Activated naive CD8-positive, alpha-beta T cell treated with anti-CD3 and anti-CD28 coated beads, Interleukin-2, amount 10 ng/mL, durations not matched to agents 7 days and 5 days (primary cell): Measurements from ENCODE around the gene CASP10. TPM values are rescaled to one million over a fixed set of nuclear protein-coding genes. Genes with fewer than 3 reads are reported as not detected.
A peak's percentile ranks its signal among the peaks of the same experiment; 100 is the strongest.
"Not testable (repeated sequence)": the region's sequence is repeated elsewhere in the genome, so short reads cannot be mapped to it uniquely, and the experiment has no call there.

Experiments
- ATAC-seq: fragments of 150-1000 bp; cut with Tn5 transposase; one replicate; pipeline ENCODE4 v1.10.0; 2021; ENCODE audit warnings: low read depth, moderate library complexity
- POLR2A ChIA-PET: fragments of 350-600 bp; sonication (Branson Sonifier 250); formaldehyde crosslinking; loops from one replicate; lab custom pipeline; 2021; ENCODE audit warnings: antibody characterized with exemption; lab: Charles Lee
- DNase-seq: peaks from one replicate; pipeline ENCODE4 v3.0.0; 2021
- H3K27ac Mint-ChIP-seq: one replicate; pipeline ENCODE4 v1.8.0; 2022; ENCODE audit warnings: mild to moderate bottlenecking, mixed read lengths
- H3K27me3 Mint-ChIP-seq: one replicate; pipeline ENCODE4 v1.8.0; 2022; ENCODE audit warnings: mild to moderate bottlenecking, moderate library complexity, mixed read lengths
- H3K36me3 Mint-ChIP-seq: one replicate; pipeline ENCODE4 v1.8.0; 2021; ENCODE audit warnings: mild to moderate bottlenecking, mixed read lengths
- H3K4me1 Mint-ChIP-seq: one replicate; pipeline ENCODE4 v1.8.0; 2021; ENCODE audit warnings: mixed read lengths
- H3K4me3 Mint-ChIP-seq: one replicate; pipeline ENCODE4 v1.8.0; 2022; ENCODE audit warnings: mild to moderate bottlenecking, moderate library complexity, mixed read lengths
- H3K9me3 Mint-ChIP-seq: one replicate; pipeline ENCODE4 v1.8.0; 2021; ENCODE audit warnings: mixed read lengths
- total RNA-seq, 2 experiments: library from RNA; stranded (reverse); gene quantifications; one replicate each; pipeline ENCODE4 v1.2.3, GENCODE V29; 2021

Gene CASP10
- total RNA-seq, 2 experiments from 2014 or later, result 45.2 to 46.1 TPM

DNA sequence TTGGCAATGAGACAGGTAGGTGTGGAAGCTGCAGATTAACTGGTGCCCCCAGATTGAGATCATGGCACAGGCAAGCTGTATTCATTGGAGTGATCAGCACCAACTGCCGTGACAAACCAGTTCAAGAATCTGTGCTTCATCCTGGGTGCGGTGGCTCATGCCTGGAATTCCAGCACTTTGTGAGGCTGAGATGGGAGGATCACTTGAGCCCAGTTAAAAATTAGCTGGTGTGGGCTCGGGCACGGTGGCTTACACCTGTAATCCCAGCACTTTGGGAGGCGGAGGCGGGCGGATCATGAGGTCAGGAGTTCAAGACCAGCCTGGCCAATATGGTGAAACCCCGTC, 33.1 kb upstream of the CASP10 start:
- H3K4me3 Mint-ChIP-seq, H3K27me3 Mint-ChIP-seq, DNase-seq, H3K9me3 Mint-ChIP-seq, H3K27ac Mint-ChIP-seq, POLR2A ChIA-PET, ATAC-seq: not testable (repeated sequence)
- Mint-ChIP-seq H3K36me3 (peaks cover 50% of the 10 kb centered on the region), H3K4me1 (peaks cover 17% of the 10 kb centered on the region)

DNA sequence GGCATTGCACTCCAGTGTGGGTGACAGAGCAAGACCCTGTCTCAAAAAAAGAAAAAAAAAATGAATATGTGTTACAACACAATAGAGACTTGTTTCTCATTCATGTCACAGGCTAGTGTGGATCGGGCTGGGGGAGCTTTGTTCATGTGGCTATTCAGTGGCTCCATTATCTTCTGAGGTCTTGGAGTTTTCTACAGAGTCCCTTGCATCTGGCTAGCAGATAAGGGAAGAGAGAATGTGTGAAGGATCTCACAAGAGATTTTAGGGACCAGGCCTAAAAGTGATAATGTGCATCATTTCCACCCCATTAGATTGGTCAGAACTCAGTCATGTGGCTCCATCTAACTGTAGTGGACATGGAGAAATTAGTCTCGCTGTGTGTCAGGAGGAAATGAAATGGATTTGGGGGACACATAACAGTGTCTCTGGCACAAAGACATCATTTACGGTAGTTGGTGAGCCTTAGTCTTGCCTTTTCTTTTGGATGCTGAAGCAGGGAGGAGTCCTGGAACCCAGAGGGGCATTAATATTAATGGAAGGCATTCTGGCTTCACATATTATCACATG, 32.4 kb upstream of the CASP10 start:
- H3K4me3 Mint-ChIP-seq, result no peak overlapping the region
- no peak for DNase-seq
- H3K4me1 Mint-ChIP-seq, result peaks cover 17% of the 10 kb centered on the region
- peaks cover 3% of the 10 kb centered on the region for H3K9me3 Mint-ChIP-seq
- H3K27ac Mint-ChIP-seq, result peak overlapping the region; percentile 3
- no peaks in the 10 kb centered on the region for H3K27me3 Mint-ChIP-seq
- POLR2A ChIA-PET, result no interaction called here
- no peak for ATAC-seq
- peaks cover 49% of the 10 kb centered on the region for H3K36me3 Mint-ChIP-seq

DNA sequence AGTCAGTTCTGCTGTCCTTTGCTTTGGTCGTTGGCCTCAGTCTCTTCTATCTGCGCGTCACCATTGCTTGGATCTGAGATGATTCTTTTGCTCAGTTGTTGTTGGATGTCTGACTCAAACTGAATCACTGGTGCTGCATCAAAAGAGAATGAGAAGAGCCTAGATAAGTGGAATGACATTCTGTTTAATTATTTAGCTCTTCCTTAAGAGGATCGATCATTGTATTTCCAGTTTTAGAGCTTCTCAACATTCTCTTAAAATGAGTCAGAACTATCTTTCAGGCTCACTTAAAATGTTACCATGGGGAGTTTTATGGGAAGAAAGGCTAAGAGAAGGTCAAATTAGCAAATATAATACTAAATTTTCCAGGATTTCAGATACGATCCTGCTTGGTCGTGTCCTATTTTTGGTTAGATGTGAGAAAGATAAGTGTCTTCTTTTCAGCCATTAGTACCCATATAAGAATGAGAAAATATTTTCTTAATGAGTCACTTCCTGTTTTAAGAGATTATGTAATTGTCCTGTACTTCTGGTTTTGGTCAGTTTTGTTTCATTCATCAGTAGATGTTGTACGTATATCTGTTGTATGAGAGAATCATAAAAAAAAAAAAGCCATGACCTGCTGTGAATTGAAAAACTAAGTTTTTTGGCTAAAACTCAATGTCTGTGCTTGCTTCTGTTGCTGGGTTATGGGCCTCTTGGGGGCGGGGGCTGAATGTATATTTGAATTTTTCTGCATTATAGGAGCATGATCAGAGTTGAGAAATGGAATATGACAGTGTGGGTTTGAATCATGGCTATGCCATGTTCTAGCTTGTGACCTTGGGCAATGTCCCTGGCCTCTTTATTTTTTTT, 31.6 kb upstream of the CASP10 start:
- ATAC-seq, result no peak
- Mint-ChIP-seq H3K27ac (peak overlapping the region; percentile 79), H3K27me3 (no peaks in the 10 kb centered on the region), H3K36me3 (peaks cover 46% of the 10 kb centered on the region), H3K4me3 (no peak overlapping the region), H3K4me1 (peaks cover 17% of the 10 kb centered on the region), H3K9me3 (peaks cover 3% of the 10 kb centered on the region)
- DNase-seq, result no peak
- POLR2A ChIA-PET, result no interaction called here

DNA sequence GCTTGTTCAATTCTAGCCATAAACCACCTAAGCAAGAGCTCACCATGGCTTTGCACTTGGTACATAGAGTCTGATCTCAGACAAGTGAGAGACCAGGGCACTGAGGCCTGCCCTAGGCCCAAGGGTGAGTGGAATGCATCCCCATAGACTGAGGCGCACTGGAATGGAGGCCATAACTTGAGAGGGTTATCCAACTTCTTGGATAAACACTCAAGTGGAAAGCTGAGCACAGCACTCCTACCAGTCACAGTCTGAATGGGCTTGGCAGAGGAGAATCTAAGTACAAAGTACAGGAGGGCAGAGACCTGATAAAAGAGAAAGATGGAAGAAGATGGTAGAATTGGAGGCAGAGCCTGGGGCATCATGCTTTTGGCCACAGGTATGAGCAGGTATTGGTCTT, 30.4 kb upstream of the CASP10 start:
- POLR2A ChIA-PET, result no interaction called here
- H3K4me3 Mint-ChIP-seq, result no peak overlapping the region
- H3K27ac Mint-ChIP-seq, result peak overlapping the region; percentile 27
- ATAC-seq, result no peak
- DNase-seq, result no peak
- H3K27me3 Mint-ChIP-seq, result no peaks in the 10 kb centered on the region
- peaks cover 3% of the 10 kb centered on the region for H3K9me3 Mint-ChIP-seq
- peaks cover 17% of the 10 kb centered on the region for H3K4me1 Mint-ChIP-seq
- H3K36me3 Mint-ChIP-seq, result peaks cover 41% of the 10 kb centered on the region

GRCh38 chr2:201152999-201153815, 29.7 kb upstream of the CASP10 start:
- H3K36me3 Mint-ChIP-seq, result peaks cover 41% of the 10 kb centered on the region
- ATAC-seq (no peak), DNase-seq (no peak)
- H3K4me3 Mint-ChIP-seq, result no peak overlapping the region
- POLR2A ChIA-PET, result no interaction called here
- no peaks in the 10 kb centered on the region for H3K27me3 Mint-ChIP-seq
- H3K27ac Mint-ChIP-seq, result peak overlapping the region; percentile 3
- peaks cover 3% of the 10 kb centered on the region for H3K9me3 Mint-ChIP-seq
- H3K4me1 Mint-ChIP-seq, result peaks cover 24% of the 10 kb centered on the region

DNA sequence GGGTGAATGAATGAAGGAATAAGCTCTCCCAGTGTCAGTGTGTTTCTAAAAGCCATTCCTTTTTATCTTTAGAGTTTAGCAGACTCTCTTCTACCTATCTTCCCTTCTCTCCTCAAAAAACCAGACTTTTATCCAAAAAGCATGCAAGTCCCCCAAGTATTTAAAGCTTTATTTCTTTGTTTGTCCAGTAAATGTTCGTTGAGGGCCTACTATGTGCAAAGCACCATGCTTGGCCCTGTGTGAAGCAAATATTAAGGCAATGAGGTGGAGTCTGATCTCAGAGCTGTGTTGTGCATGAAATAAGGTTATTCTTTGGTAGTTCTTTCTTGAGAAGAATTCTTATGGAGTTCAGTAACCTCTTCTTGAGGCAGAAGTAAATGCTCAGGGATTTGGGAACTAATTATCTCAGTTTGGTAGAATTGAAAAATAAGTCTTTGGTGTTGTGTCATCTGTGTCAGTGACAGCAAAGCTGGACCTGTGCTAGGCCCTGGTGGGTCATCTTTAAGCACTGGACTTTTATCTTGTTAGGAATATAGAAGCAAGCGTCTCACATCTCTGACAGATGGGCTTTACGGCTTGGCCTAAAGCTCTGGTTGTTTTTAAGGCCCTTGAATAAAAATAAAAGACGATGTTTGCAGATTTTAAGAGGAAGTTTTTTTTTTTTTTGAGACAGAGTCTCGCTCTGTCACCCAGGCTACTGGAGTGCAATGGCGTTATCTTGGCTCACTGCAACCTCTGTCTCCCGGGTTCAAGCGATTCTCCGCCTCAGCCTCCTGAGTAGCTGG, 28.1 kb upstream of the CASP10 start:
- Mint-ChIP-seq H3K36me3 (peaks cover 30% of the 10 kb centered on the region), H3K4me3 (no peak overlapping the region), H3K27me3 (no peaks in the 10 kb centered on the region), H3K9me3 (peaks cover under 1% of the 10 kb centered on the region), H3K27ac (no peak overlapping the region), H3K4me1 (peaks cover 24% of the 10 kb centered on the region)
- DNase-seq (no peak), ATAC-seq (no peak)
- POLR2A ChIA-PET, result no interaction called here

- POLR2A ChIA-PET, result interaction anchor here (0.9 kb wide), 1 partner anchor 38 kb away, joined by 3 read pairs; no protein-coding TSS in a partner anchor
- DNase-seq (no peak), ATAC-seq (no peak)
- no peak overlapping the region for H3K27ac Mint-ChIP-seq
- H3K4me1 Mint-ChIP-seq, result peaks cover 16% of the 10 kb centered on the region
- H3K9me3 Mint-ChIP-seq, result no peaks in the 10 kb centered on the region
- H3K36me3 Mint-ChIP-seq, result peaks cover 23% of the 10 kb centered on the region
- no peaks in the 10 kb centered on the region for H3K27me3 Mint-ChIP-seq
- H3K4me3 Mint-ChIP-seq, result no peak overlapping the region
Measured at GRCh38 chr2:201156036-201156435, 26.9 kb upstream of the CASP10 start.

GRCh38 chr2:201156640-201157039, 26.3 kb upstream of the CASP10 start:
- Mint-ChIP-seq H3K27me3 (no peaks in the 10 kb centered on the region), H3K4me1 (peaks cover 10% of the 10 kb centered on the region), H3K27ac (peak overlapping the region; percentile 48), H3K36me3 (peaks cover 17% of the 10 kb centered on the region), H3K4me3 (no peak overlapping the region), H3K9me3 (no peaks in the 10 kb centered on the region)
- POLR2A ChIA-PET, result interaction anchor here (3.1 kb wide), 1 partner anchor 40 kb away, joined by 46 read pairs; the partner anchor contains the start of gene CFLAR
- no peak for DNase-seq
- ATAC-seq, result no peak

DNA sequence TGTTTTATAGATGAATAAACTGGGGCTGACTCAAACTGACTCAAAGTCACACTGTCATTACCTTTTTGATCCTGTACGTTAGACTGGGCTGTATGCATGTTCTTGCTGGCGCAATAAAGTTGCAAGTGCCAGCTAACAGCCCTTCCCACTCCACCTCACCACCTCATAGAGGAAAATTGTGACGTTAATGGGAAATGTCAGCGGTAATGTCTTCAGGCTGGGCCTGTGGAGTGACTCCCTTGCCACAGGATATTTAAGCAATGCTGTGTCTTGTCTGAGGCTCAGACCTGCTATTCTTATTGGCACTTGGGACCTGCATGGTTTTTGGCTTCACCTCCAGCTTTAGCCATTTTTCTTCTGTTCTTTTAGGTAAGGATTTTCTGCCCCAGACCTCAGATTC, 25.2 kb upstream of the CASP10 start:
- H3K27ac Mint-ChIP-seq, result peak overlapping the region; percentile 85
- H3K36me3 Mint-ChIP-seq, result peaks cover 20% of the 10 kb centered on the region
- no peaks in the 10 kb centered on the region for H3K27me3 Mint-ChIP-seq
- no peak for ATAC-seq
- POLR2A ChIA-PET, result interaction anchor here (0.7 to 3.1 kb wide), 6 partner anchors 13 to 294 kb away, joined by 3 to 46 read pairs (median 4); partner anchors contain the start of genes CFLAR, CLK1, NDUFB3 and ORC2
- peaks cover 9% of the 10 kb centered on the region for H3K4me1 Mint-ChIP-seq
- no peaks in the 10 kb centered on the region for H3K9me3 Mint-ChIP-seq
- DNase-seq, result no peak
- H3K4me3 Mint-ChIP-seq, result peak overlapping the region; percentile 17

GRCh38 chr2:201158111-201158929, 24.6 kb upstream of the CASP10 start:
- H3K27me3 Mint-ChIP-seq, result no peaks in the 10 kb centered on the region
- peaks cover 9% of the 10 kb centered on the region for H3K4me1 Mint-ChIP-seq
- no peak for DNase-seq
- peak overlapping the region; percentile 85 for H3K27ac Mint-ChIP-seq
- peak; percentile 87 for ATAC-seq
- H3K9me3 Mint-ChIP-seq, result no peaks in the 10 kb centered on the region
- H3K4me3 Mint-ChIP-seq, result peak overlapping the region; percentile 17
- peaks cover 25% of the 10 kb centered on the region for H3K36me3 Mint-ChIP-seq
- POLR2A ChIA-PET, result interaction anchor here (0.7 to 3.1 kb wide), 6 partner anchors 13 to 294 kb away, joined by 3 to 46 read pairs (median 4); partner anchors contain the start of genes CFLAR, CLK1, NDUFB3 and ORC2

DNA sequence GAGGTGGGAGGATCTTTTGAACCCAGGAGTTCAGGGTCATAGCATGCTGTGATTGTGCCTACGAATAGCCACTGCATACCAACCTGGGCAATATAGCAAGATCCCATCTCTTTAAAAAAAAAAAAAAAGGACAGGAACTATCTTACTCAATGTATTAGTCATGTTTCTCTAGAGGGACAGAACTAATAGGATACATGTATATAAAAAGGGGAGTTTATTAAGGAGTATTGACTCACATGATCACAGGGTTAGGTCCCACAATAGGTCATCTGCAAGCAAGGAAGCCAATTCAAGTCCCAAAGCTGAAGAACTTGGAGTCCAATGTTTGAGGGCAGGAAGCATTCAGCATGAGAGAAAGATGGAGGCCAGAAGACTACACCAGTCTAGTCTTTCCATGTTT, 18.8 kb upstream of the CASP10 start:
- H3K36me3 Mint-ChIP-seq, result peaks cover 48% of the 10 kb centered on the region
- ATAC-seq (no peak), DNase-seq (no peak)
- POLR2A ChIA-PET, result no interaction called here
- H3K4me1 Mint-ChIP-seq, result no peaks in the 10 kb centered on the region
- H3K27me3 Mint-ChIP-seq, result no peaks in the 10 kb centered on the region
- no peak overlapping the region for H3K27ac Mint-ChIP-seq
- H3K4me3 Mint-ChIP-seq, result no peak overlapping the region
- H3K9me3 Mint-ChIP-seq, result no peaks in the 10 kb centered on the region

DNA sequence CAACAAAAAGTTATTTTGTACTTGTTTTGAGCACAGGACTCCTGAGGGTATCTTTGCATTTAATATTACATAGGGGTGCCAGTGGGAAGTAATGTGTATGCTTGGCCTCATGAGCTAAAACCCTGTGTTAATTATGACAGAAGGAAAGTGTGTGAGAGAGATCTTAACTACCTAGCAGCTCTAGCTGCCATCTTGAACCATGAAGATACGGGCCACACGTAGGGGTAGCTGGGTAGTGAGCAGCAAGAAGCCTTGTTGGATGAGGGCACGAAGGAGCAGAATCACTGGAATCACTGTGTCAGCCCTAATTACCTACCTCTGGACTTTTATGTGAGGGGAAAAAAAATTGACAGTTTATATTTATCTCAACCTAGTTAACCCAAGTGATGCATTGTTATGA, 15.4 kb upstream of the CASP10 start:
- Mint-ChIP-seq H3K27me3 (no peaks in the 10 kb centered on the region), H3K4me1 (no peaks in the 10 kb centered on the region), H3K36me3 (peaks cover 39% of the 10 kb centered on the region), H3K4me3 (no peak overlapping the region), H3K27ac (no peak overlapping the region), H3K9me3 (no peaks in the 10 kb centered on the region)
- POLR2A ChIA-PET, result no interaction called here
- DNase-seq (no peak), ATAC-seq (no peak)
